HG02973 (cell line): Measurements from ENCODE around the gene G6PC3.
"Not testable (repeated sequence)": the region's sequence is repeated elsewhere in the genome, so short reads cannot be mapped to it uniquely, and the experiment has no call there.

Source experiments
- ATAC-seq: cut with Tn5 transposase; IDR thresholded peaks from one replicate; pipeline ENCODE4 v1.9.1; 2021; ENCODE audit warnings: moderate library complexity; ENCODE audit not compliant: unreplicated experiment

Gene G6PC3

GRCh38 chr17:44070455-44071197, at the start of gene G6PC3:
G6PC3 (plus strand) TSS chr17:44070735; CDS start chr17:44070966, 231 bp downstream.
- ATAC-seq: peak; percentile 55

- not testable (repeated sequence) for ATAC-seq
Observed at GRCh38 chr17:44021227-44021626, 49.3 kb upstream of the G6PC3 start.

GRCh38 chr17:44022246-44022645, 48.3 kb upstream of the G6PC3 start:
- no peak for ATAC-seq

GRCh38 chr17:44023545-44024270, 46.8 kb upstream of the G6PC3 start:
- no peak for ATAC-seq

GRCh38 chr17:44024271-44024663, 46.3 kb upstream of the G6PC3 start:
- ATAC-seq: no peak

- no peak for ATAC-seq
Observed at GRCh38 chr17:44024853-44025252, 45.7 kb upstream of the G6PC3 start.

GRCh38 chr17:44029736-44030135, 40.8 kb upstream of the G6PC3 start:
- no peak for ATAC-seq

- ATAC-seq: no peak
Observed at GRCh38 chr17:44030482-44030881, 40.1 kb upstream of the G6PC3 start.

GRCh38 chr17:44033861-44034408, 36.6 kb upstream of the G6PC3 start:
- no peak for ATAC-seq

GRCh38 chr17:44034688-44035087, 35.8 kb upstream of the G6PC3 start:
- not testable (repeated sequence) for ATAC-seq

GRCh38 chr17:44037471-44037870, 33.1 kb upstream of the G6PC3 start:
- ATAC-seq: no peak

- ATAC-seq: no peak
Observed at GRCh38 chr17:44038604-44039011, 31.9 kb upstream of the G6PC3 start.

- no peak for ATAC-seq
Observed at GRCh38 chr17:44039829-44040635, 30.5 kb upstream of the G6PC3 start.

- no peak for ATAC-seq
Observed at GRCh38 chr17:44043272-44043696, 27.3 kb upstream of the G6PC3 start.

GRCh38 chr17:44044071-44044470, 26.5 kb upstream of the G6PC3 start:
- no peak for ATAC-seq

GRCh38 chr17:44045486-44045885, 25.0 kb upstream of the G6PC3 start:
- no peak for ATAC-seq

- ATAC-seq: not testable (repeated sequence)
Observed at GRCh38 chr17:44046893-44047292, 23.6 kb upstream of the G6PC3 start.

- ATAC-seq: no peak
Observed at GRCh38 chr17:44049294-44050060, 21.1 kb upstream of the G6PC3 start.

- ATAC-seq: no peak
Observed at GRCh38 chr17:44053125-44053872, 17.2 kb upstream of the G6PC3 start.
